Measurements from ENCODE around the gene EYA2. TPM values are rescaled to one million over a fixed set of nuclear protein-coding genes. Genes with fewer than 3 reads are reported as not detected.
"Not testable (repeated sequence)": the region's sequence is repeated elsewhere in the genome, so short reads cannot be mapped to it uniquely, and the experiment has no call there.

EYA2 gene
- total RNA-seq, 1 experiment from 2014 or later: 0.74 TPM

- Histone ChIP-seq H3K9ac (ENCODE audit: extremely low read depth, insufficient read length, low read length) (no peak overlapping the region), H4K5ac (ENCODE audit: insufficient read length, low read depth, low read length) (no peak overlapping the region), H2BK12ac (ENCODE audit: insufficient read length, low read depth, low read length) (no peak overlapping the region), H2AK5ac (ENCODE audit: insufficient read length, low read length) (no peak overlapping the region), H2BK20ac (ENCODE audit: low read depth, low read length, poor library complexity, severe bottlenecking) (no peak overlapping the region), H2BK120ac (ENCODE audit: low read depth, low read length, poor library complexity, severe bottlenecking) (no peak overlapping the region), H4K8ac (replicated peaks; ENCODE audit: insufficient read length, low read depth, low read length) (no peak overlapping the region), H3K18ac (ENCODE audit: insufficient read length, low read depth, low read length) (no peak overlapping the region), H4K91ac (ENCODE audit: insufficient read length, low read depth, low read length) (no peak overlapping the region), H3K4me2 (ENCODE audit: insufficient read depth, insufficient read length, low read length) (no peak overlapping the region), H3K27me3 (ENCODE audit: insufficient read depth, low read length) (no peaks in the 10 kb centered on the region), H4K20me1 (ENCODE audit: control insufficient read depth, insufficient read depth, insufficient read length) (no peaks in the 10 kb centered on the region), H3K23ac (ENCODE audit: insufficient read length, low read depth, low read length) (no peak overlapping the region), H2BK15ac (ENCODE audit: low read depth, low read length) (no peak overlapping the region), H2AFZ (ENCODE audit: low read length) (no peak overlapping the region), H3K9me3 (ENCODE audit: control insufficient read depth, low read depth, low read length) (no peaks in the 10 kb centered on the region), H3K4me1 (ENCODE audit: insufficient read depth, low read length) (no peaks in the 10 kb centered on the region), H3T11ph (ENCODE audit: low read length) (no peak overlapping the region), H3K79me2 (ENCODE audit: insufficient read depth, low read length) (no peaks in the 10 kb centered on the region), H2BK5ac (ENCODE audit: insufficient read length, low read length) (no peak overlapping the region), H3K79me1 (ENCODE audit: insufficient read depth, low read depth, low read length, poor library complexity, severe bottlenecking) (no peaks in the 10 kb centered on the region), H3K56ac (ENCODE audit: insufficient read length, low read depth, low read length) (no peak overlapping the region), H3K27ac (ENCODE audit: insufficient read length, low read depth, low read length) (no peak overlapping the region), H3K14ac (ENCODE audit: insufficient read depth, low read length) (no peak overlapping the region), H3K23me2 (ENCODE audit: insufficient read length, low read depth, low read length, poor library complexity, severe bottlenecking) (no peaks in the 10 kb centered on the region), H3K4ac (ENCODE audit: low read depth, low read length) (no peak overlapping the region)
- WGBS (ENCODE audit: extremely low coverage, insufficient read length, low lambda C conversion rate): no CpG with 5 or more reads among the region's 12 CpGs
- Mint-ChIP-seq H3K9me3 (no peaks in the 10 kb centered on the region), H3K4me1 (peaks cover 25 to 27% of the 10 kb centered on the region in 2 experiments), H3K27me3 (ENCODE audit: low read depth) (peaks cover 1% of the 10 kb centered on the region; the same call in 1 of the 2 replicates), H3K27ac (peak overlapping the region in 1 of 3 experiments; percentile 66; a peak in 2 of 7 replicates), H3K4me3 (no peak overlapping the region), H3K36me3 (ENCODE audit: insufficient read depth in 1 of 3, low read depth in 3 of 3) (peaks cover 0 to 20% (median 0%) of the 10 kb centered on the region in 3 experiments; a peak in 4 of 7 replicates)
- no peak for DNase-seq
- no peak for TF ChIP-seq CTCF (conservative IDR thresholded peaks at IDR 0.05)
Measured at GRCh38 chr20:47204008-47204849, 309.6 kb downstream of the EYA2 start.

GRCh38 chr20:47204850-47205122 is 310.1 kb downstream of the EYA2 start:
- not testable (repeated sequence) for H3K27ac ChIP-seq (ENCODE audit: insufficient read length, low read depth, low read length); H3K27me3 ChIP-seq (ENCODE audit: insufficient read depth, low read length); H3K23me2 ChIP-seq (ENCODE audit: insufficient read length, low read depth, low read length, poor library complexity, severe bottlenecking); H2AK5ac ChIP-seq (ENCODE audit: insufficient read length, low read length); H3T11ph ChIP-seq (ENCODE audit: low read length); H3K9ac ChIP-seq (ENCODE audit: extremely low read depth, insufficient read length, low read length); H4K5ac ChIP-seq (ENCODE audit: insufficient read length, low read depth, low read length); H3K4me2 ChIP-seq (ENCODE audit: insufficient read depth, insufficient read length, low read length); H4K20me1 ChIP-seq (ENCODE audit: control insufficient read depth, insufficient read depth, insufficient read length); H3K4me3 Mint-ChIP-seq; H3K56ac ChIP-seq (ENCODE audit: insufficient read length, low read depth, low read length); H3K79me1 ChIP-seq (ENCODE audit: insufficient read depth, low read depth, low read length, poor library complexity, severe bottlenecking); H3K14ac ChIP-seq (ENCODE audit: insufficient read depth, low read length); H3K9me3 ChIP-seq (ENCODE audit: control insufficient read depth, low read depth, low read length); H3K79me2 ChIP-seq (ENCODE audit: insufficient read depth, low read length); H2BK12ac ChIP-seq (ENCODE audit: insufficient read length, low read depth, low read length); H3K18ac ChIP-seq (ENCODE audit: insufficient read length, low read depth, low read length); H2BK5ac ChIP-seq (ENCODE audit: insufficient read length, low read length); H3K27me3 Mint-ChIP-seq (ENCODE audit: low read depth); H2BK15ac ChIP-seq (ENCODE audit: low read depth, low read length); H2BK120ac ChIP-seq (ENCODE audit: low read depth, low read length, poor library complexity, severe bottlenecking); H3K9me3 Mint-ChIP-seq; H3K27ac Mint-ChIP-seq; H3K4me1 ChIP-seq (ENCODE audit: insufficient read depth, low read length); H2BK20ac ChIP-seq (ENCODE audit: low read depth, low read length, poor library complexity, severe bottlenecking); H2AFZ ChIP-seq (ENCODE audit: low read length); H3K4ac ChIP-seq (ENCODE audit: low read depth, low read length); H3K23ac ChIP-seq (ENCODE audit: insufficient read length, low read depth, low read length); DNase-seq; H4K8ac ChIP-seq (replicated peaks; ENCODE audit: insufficient read length, low read depth, low read length); H4K91ac ChIP-seq (ENCODE audit: insufficient read length, low read depth, low read length)
- peaks cover 25 to 27% of the 10 kb centered on the region in 2 experiments for H3K4me1 Mint-ChIP-seq
- peaks cover 0 to 25% (median 5%) of the 10 kb centered on the region in 3 experiments; a peak in 5 of 7 replicates for H3K36me3 Mint-ChIP-seq (ENCODE audit: insufficient read depth in 1 of 3, low read depth in 3 of 3)
- WGBS (ENCODE audit: extremely low coverage, insufficient read length, low lambda C conversion rate): no CpG with 5 or more reads among the region's 11 CpGs
